Stimulated activated CD4-positive, alpha-beta T cell treated with anti-CD3 and anti-CD28 coated beads, TNF-alpha, amount 100 ng/mL, for 24 hours (primary cell): ENCODE measurements around the gene PCID2.

Experiments
- DNase-seq, 3 experiments: peaks; one replicate each; pipeline ENCODE4 v3.0.0-alpha.2; 2020; ENCODE audit warnings: low read depth in 3 of 3

PCID2 gene

GRCh38 chr13:113219256-113219940 is 10.9 kb upstream of the PCID2 start:
- DNase-seq, result no peak

DNA sequence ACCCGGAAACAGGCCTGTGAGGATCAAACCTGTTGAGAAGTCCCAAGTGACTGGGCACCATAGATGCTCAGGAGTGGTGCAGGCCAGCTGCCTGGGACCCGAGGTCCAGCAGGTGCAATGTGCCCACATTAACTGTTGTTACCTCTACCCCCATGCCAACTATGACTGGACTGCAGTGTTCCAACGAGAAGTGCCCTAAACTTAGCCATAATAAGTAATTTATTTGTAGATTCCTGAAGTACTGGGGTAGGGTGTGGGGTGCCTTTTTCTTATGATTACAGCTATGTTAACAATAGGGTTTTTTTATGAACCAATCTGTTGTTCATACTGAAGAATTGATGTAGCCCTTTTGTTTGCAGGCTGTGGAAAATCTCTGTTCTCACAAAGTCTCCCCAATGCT is 10.1 kb upstream of the PCID2 start:
- no peak for DNase-seq

DNA sequence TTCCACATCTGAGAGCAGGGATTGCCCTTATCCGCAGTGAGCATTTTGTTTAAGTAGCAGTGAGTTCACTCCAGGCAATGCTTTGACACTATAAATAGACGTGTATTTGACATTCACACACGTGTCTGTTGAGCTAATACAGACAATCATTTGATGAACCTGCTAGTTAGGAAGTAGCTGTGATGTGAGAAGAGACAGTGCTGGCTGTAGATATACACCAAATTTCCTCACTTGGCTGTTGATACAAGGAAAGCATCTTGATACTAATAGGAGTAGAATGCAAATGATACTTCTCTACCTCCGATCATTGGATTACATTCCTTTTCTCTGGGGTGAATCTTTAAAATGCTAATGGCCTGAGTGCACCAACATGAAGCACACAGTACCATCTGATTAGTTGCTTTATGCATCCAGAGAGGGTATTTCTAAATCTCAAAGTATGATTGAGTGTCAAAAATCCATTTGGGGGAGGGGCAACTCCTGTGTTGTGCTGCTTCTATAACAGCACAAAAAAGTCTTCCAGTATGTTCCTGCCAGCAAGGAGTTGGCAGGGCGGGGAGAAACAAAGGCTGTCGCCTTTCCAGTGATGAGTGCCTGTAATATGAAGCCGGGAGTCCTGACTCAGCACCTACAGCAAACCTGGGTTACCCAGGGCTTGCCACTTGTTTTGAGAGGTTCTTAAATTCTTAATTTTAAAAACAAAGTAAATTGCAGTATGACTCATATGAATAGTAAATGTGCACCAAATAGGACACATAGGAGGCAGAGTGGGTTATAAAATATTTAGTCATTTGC is 8.0 kb upstream of the PCID2 start:
- no peak for DNase-seq

DNA sequence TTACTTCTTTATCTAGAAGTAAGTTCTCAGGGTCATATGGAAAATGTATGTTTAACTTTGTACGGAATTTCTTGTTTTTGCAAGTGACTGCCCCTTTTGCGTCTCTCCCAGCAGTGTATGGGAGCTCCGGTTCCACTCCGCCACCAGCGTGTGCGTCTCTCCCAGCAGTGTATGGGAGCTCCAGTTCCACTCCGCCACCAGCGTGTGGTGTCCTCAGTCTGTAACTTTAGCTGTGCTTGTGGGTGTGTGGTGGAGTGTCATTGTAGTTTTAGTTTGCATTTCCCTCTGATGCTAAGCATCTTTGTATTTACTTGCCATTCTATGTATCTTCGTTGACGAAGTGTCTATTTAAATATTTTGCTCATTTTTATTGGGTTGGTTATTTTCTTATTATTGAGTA is 3.3 kb upstream of the PCID2 start:
- DNase-seq, result no peak

DNA sequence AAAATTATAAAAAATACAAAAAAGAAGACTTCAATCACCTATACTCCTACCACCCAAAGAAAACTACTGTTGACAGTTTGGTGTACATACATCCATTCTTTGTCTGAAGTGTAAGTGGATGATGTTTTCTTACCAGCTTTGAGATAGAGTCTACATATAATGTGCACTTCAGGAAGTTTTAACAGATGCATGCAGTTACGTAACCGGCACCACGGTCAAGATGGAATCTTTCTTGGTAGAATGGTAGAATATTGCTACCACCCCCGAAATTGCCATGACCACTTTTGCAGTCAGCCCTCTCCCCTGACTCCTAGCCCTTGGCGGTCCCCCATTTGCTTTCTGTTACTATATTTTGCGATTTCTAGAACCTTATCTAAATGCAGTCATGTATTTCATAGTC is 2.4 kb upstream of the PCID2 start:
- no peak for DNase-seq

DNA sequence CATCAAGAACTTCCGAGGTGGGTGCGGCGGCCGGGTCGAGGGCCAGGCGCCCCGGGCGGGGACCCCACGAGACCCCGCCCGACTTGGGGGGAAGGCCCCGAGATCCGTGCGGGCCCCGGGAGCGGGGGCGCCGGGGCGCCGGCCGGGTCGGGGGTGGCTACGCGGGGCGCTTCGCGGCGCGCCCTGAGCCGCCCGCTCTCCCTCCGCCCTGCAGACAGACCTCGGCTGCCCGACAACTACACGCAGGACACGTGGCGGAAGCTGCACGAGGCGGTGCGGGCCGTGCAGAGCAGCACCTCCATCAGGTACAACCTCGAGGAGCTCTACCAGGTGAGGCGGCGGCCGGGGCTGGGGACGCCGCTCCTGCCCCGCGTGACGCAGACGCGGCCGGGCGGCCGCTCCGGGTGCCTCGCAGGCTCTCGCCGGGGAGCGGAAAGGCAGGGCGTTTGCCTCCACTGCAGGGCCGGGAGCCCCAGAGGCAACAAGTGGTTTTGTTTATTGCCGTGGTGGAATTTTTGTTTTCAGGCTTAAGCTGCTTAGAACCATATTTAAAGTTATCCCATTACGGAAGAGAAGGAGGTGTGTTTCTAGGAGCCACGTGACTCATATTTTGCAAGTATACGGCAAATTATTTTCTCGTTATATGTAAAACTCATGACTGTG is 1.4 kb upstream of the PCID2 start:
- DNase-seq, result peak; percentile 37 to 62 (median 40)

- DNase-seq, result peak; percentile 46 to 76 (median 57)
Measured at GRCh38 chr13:113209336-113209758, 878 bp upstream of the PCID2 start, which contains the start of gene CUL4A. TSS of gene CUL4A (plus strand) at chr13:113209613. CDS start at chr13:113209628, 15 bp downstream.

DNA sequence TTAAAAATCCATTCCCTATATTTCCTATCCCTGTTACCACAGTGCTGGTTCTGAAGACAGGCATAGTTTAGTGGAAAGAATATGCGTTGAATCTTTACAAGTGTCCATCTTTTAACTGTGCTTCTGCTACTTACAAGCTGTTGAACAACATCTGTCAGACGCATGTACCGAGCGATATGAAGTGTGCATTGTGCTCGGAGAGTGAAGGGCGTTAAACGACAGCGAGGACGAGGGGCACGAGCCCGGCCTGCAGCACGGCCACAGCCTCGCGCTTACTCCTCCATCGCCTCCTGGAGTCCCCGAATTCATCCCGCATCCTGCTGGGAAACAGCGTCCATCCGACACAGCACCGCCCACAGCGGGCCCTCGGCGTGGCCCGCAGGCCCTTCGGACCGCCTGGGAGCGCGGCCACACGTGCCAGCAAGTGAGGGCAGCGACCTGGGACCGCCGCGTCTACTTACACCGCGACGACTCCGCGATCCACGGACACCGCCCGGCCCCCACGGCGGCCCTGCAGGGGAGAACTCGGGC is 514 bp downstream of the PCID2 start:
- no peak for DNase-seq

- no peak for DNase-seq
Measured at GRCh38 chr13:113207460-113207859, 1.0 kb downstream of the PCID2 start.

DNA sequence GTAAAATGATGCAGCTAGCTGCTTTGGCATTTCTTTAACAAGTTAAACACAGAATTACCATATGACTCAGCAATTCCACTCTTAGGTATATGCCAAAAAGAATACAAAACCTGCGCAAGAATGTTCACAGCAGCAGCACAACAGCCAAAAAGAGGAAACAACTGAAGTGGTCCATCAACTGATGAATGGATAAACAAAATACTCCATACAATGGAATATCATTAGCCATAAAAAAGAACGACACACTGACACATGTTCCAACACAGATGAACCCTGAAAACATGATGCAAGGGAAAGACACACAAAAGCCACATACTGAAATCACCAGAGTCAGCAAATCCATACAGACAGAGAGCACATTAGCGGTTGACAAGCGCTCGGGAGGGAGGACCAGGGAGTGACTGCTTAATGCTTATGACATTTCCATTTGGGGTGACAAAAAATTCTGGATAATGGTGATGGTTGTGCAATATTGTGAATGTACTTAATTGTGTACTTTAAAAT is 3.0 kb downstream of the PCID2 start:
- DNase-seq, result no peak

DNA sequence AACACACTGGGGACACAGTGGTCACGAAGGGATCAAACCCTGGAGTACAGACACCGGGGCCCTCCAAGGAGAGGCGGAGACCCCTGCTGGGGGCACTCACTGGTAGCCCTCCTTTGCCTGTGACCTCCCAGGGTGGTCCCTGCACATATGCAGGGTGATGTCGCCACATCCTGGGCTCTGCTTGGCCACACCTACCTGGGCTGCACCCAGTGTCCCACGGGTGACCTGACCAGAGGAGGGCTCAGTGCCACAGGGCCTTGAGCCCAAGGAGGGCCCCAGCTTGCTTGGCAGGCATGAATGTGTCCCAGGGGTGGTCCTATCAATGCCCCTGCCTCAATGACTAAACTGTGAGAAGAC is 4.1 kb downstream of the PCID2 start:
- no peak for DNase-seq

- no peak for DNase-seq
Measured at GRCh38 chr13:113203507-113204377, 4.7 kb downstream of the PCID2 start.

- no peak for DNase-seq
Measured at GRCh38 chr13:113202912-113203311, 5.6 kb downstream of the PCID2 start.

GRCh38 chr13:113201815-113202214 is 6.7 kb downstream of the PCID2 start:
- DNase-seq, result no peak

GRCh38 chr13:113196970-113197737 is 11.3 kb downstream of the PCID2 start:
- no peak for DNase-seq

DNA sequence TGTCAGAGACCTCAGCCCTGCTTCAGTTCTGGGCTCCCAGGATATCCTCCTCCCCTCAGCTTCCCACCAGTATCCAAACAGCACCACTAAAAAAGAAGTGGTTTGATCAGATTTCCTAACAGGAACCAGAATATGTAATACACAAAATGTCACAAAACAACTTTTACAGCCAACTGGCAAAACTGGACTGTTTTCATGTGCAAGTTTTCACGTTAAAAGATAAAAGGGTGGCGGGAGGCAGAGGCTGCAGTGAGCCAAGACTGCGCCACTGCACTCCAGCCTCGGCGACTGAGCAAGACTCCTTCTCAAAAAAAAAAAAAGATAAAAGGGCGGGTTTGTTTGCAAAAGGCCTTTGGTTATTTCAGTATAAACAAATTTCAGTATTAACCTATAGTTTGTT is 13.1 kb downstream of the PCID2 start:
- no peak for DNase-seq

DNA sequence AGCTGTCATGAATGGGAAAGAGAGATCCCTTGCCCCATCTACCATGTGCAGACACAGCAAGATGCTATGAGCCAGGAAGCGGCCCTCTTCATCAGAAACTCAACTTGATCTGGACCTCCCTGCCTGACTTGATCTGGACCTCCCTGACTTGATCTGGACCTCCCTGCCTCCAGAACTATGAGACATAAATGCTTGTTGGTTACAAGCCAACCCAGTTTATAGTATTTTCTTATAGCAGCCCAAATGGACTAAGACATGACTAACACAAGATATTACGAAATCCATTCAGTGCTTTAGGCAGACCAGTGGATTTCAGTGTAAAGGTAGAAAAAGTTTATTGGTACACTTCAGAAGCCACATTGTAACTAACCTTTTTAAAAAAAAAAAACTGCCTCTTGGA is 15.6 kb downstream of the PCID2 start:
- DNase-seq, result no peak

- no peak for DNase-seq
Measured at GRCh38 chr13:113192279-113192678, 16.2 kb downstream of the PCID2 start.

- no peak for DNase-seq
Measured at GRCh38 chr13:113190181-113190580, 18.3 kb downstream of the PCID2 start.

GRCh38 chr13:113187883-113188665 is 20.4 kb downstream of the PCID2 start:
- no peak for DNase-seq
